A673 (cell line): ENCODE results near the gene TEX10. TPM values are rescaled to one million over a fixed set of nuclear protein-coding genes. Genes with fewer than 3 reads are reported as not detected.
A peak's percentile ranks its signal among the peaks of the same experiment; 100 is the strongest.

Experiments
- BruUV-seq: library from RNA; stranded (reverse); fragments of 400-500 nt; replicated peaks from 2 replicates; lab custom pipeline; 2021; lab: Mats Ljungman, UMichigan
- CTCF ChIA-PET: fragments of 300-600 bp; sonication (Branson Sonifier 250); formaldehyde crosslinking; loops from one replicate; lab custom pipeline; 2022; ENCODE audit warnings: antibody characterized with exemption; lab: Charles Lee
- POLR2A ChIA-PET: fragments of 300-600 bp; sonication (Branson Sonifier 250); formaldehyde crosslinking; loops from one replicate; lab custom pipeline; 2022; ENCODE audit warnings: antibody characterized with exemption; ENCODE audit not compliant: low non-redundant PET; lab: Charles Lee
- DNase-seq: peaks from one replicate; pipeline ENCODE4 v3.0.0-alpha.2; 2015; ENCODE audit warnings: low spot score
- H3K27ac ChIP-seq: fragments of 200-600 bp; sonication (generic); 2 replicates; pipeline ENCODE4 v1.5.1; 2016; ENCODE audit warnings: mixed run types, low read depth, mild to moderate bottlenecking, mixed read lengths, antibody characterized with exemption, low read length; ENCODE audit not compliant: poor library complexity, severe bottlenecking
- H3K27me3 ChIP-seq: fragments of 200-600 bp; sonication (generic); replicated peaks from 2 replicates; pipeline ENCODE4 v1.6.1; 2017; ENCODE audit warnings: mixed run types, low read depth, mild to moderate bottlenecking, mixed read lengths, antibody characterized with exemption, low read length; ENCODE audit not compliant: insufficient read depth, poor library complexity
- H3K36me3 ChIP-seq: fragments of 200-600 bp; sonication (generic); 2 replicates; pipeline ENCODE4 v1.6.1; 2016; ENCODE audit warnings: mixed run types, mild to moderate bottlenecking, mixed read lengths, antibody characterized with exemption, low read length; ENCODE audit not compliant: insufficient read depth, poor library complexity, severe bottlenecking
- H3K4me1 ChIP-seq: fragments of 200-600 bp; sonication (generic); 2 replicates; pipeline ENCODE4 v1.6.1; 2017; ENCODE audit warnings: mixed run types, mild to moderate bottlenecking, mixed read lengths, antibody characterized with exemption, low read length; ENCODE audit not compliant: insufficient read depth, poor library complexity, severe bottlenecking
- H3K4me3 ChIP-seq: fragments of 200-600 bp; sonication (generic); 2 replicates; pipeline ENCODE4 v1.5.1; 2016; ENCODE audit warnings: low read depth, mixed run types, mild to moderate bottlenecking, mixed read lengths, low read length; ENCODE audit not compliant: poor library complexity, severe bottlenecking
- H3K9me3 ChIP-seq: fragments of 200-600 bp; sonication (generic); 2 replicates; pipeline ENCODE4 v1.6.1; 2016; ENCODE audit warnings: mixed run types, low read depth, mild to moderate bottlenecking, mixed read lengths, antibody characterized with exemption, low read length; ENCODE audit not compliant: poor library complexity, severe bottlenecking
- CTCF ChIP-seq: fragments of 300-800, 200-600 bp; sonication (generic); conservative IDR thresholded peaks from 2 replicates; pipeline ENCODE4 v1.5.1; 2017; ENCODE audit warnings: low read depth, mild to moderate bottlenecking, antibody characterized with exemption, low read length, moderate library complexity, mixed read lengths
- EZH2 ChIP-seq: fragments of 200-600 bp; sonication (generic); IDR thresholded peaks from 2 replicates; pipeline ENCODE4 v1.6.1; 2017; ENCODE audit warnings: borderline replicate concordance, low read depth, mild to moderate bottlenecking, mixed read lengths, antibody characterized with exemption, low read length; ENCODE audit not compliant: poor library complexity, severe bottlenecking
- intact Hi-C: fragments of 100-400 bp; cut with micrococcal nuclease; formaldehyde crosslinking; loops from one replicate; pipeline ENCODE4 v1.10.0; 2022; ENCODE audit not compliant: unreplicated experiment
- total RNA-seq: library from RNA; stranded (reverse); gene quantifications from 2 replicates; pipeline ENCODE4 v1.2.3, GENCODE V29; 2021

The TEX10 gene
- total RNA-seq, 1 experiment from 2014 or later, result 46.7 TPM

GRCh38 chr9:100352201-100352726, 478 bp downstream of the TEX10 start:
- H3K9me3 ChIP-seq, result no peaks in the 10 kb centered on the region
- POLR2A ChIA-PET, result no interaction called here
- BruUV-seq, result no TSS peak
- H3K4me3 ChIP-seq, result peak overlapping the region; percentile 71
- no peak for TF ChIP-seq CTCF
- no peak for TF ChIP-seq EZH2
- CTCF ChIA-PET, result interaction anchor here (0.6 kb wide), 1 partner anchor 19 kb away, joined by 4 read pairs; no protein-coding TSS in a partner anchor
- H3K27ac ChIP-seq, result peak overlapping the region; percentile 94
- H3K4me1 ChIP-seq, result peaks cover 7% of the 10 kb centered on the region
- DNase-seq, result peak; percentile 29
- no peaks in the 10 kb centered on the region for H3K27me3 ChIP-seq
- H3K36me3 ChIP-seq, result peaks cover 6% of the 10 kb centered on the region
- intact Hi-C loops, result no loop called here

DNA sequence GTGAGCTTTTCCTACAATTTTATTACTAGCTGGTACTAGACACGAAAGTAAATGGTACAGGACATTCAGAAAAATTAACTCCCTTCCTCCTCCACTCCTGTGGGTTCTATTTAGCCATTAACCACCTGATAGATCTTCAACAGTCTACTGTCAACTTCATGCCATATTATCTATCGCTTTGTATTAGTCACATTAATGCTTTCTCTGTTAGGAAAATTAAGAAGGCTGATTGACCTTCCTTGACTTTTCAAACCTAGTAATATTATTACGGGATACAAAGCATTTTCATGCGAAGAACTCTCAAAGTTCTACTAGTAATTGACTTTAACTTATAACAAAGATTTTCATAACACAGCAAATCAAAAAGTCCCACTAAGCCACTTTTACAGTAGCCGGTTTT, 1.2 kb downstream of the TEX10 start:
- peak overlapping the region; percentile 71 for H3K4me3 ChIP-seq

GRCh38 chr9:100350188-100350587, 2.6 kb downstream of the TEX10 start:
- no peaks in the 10 kb centered on the region for H3K9me3 ChIP-seq
- TF ChIP-seq CTCF (no peak), EZH2 (no peak)
- no peaks in the 10 kb centered on the region for H3K27me3 ChIP-seq
- no TSS peak for BruUV-seq
- H3K27ac ChIP-seq, result no peak overlapping the region
- CTCF ChIA-PET, result no interaction called here
- POLR2A ChIA-PET, result no interaction called here
- intact Hi-C loops, result no loop called here
- peaks cover 23% of the 10 kb centered on the region for H3K36me3 ChIP-seq
- DNase-seq, result no peak
- H3K4me3 ChIP-seq, result peak overlapping the region; percentile 22
- H3K4me1 ChIP-seq, result peaks cover 7% of the 10 kb centered on the region

More for the DNA sequence above, 1.2 kb downstream of the TEX10 start:
- H3K36me3 ChIP-seq, result peaks cover 10% of the 10 kb centered on the region
- peaks cover 7% of the 10 kb centered on the region for H3K4me1 ChIP-seq
- DNase-seq, result no peak
- no TSS peak for BruUV-seq
- ChIA-PET POLR2A (no interaction called here), CTCF (interaction anchor here (0.6 kb wide), 1 partner anchor 20 kb away, joined by 4 read pairs; no protein-coding TSS in a partner anchor)
- intact Hi-C loops, result no loop called here
- H3K27me3 ChIP-seq, result no peaks in the 10 kb centered on the region
- H3K9me3 ChIP-seq, result no peaks in the 10 kb centered on the region
- H3K27ac ChIP-seq, result peak overlapping the region; percentile 94
- no peak for TF ChIP-seq EZH2
- TF ChIP-seq CTCF, result no peak
